CD4-positive, alpha-beta memory T cell (primary cell): ENCODE measurements around the gene PHF23. TPM values are rescaled to one million over a fixed set of nuclear protein-coding genes. Genes with fewer than 3 reads are reported as not detected.

Experiments
- CTCF ChIA-PET: fragments of 350-600 bp; sonication (Branson Sonifier 250); formaldehyde crosslinking; loops from one replicate; lab custom pipeline; 2021; ENCODE audit warnings: inconsistent platforms; ENCODE audit not compliant: partially characterized antibody; lab: Charles Lee
- POLR2A ChIA-PET: fragments of 350-600 bp; sonication (Branson Sonifier 250); formaldehyde crosslinking; loops from one replicate; lab custom pipeline; 2021; ENCODE audit not compliant: partially characterized antibody; lab: Charles Lee
- DNase-seq, 5 donors: peaks; one replicate each; pipeline versions ENCODE4 v3.0.0 to v3.0.0-alpha.2; 2020 to 2022; ENCODE audit warnings: mixed read lengths in 1 of 5
- H3K27ac ChIP-seq: one replicate; pipeline ENCODE4 v1.7.0; 2013; ENCODE audit warnings: low read depth, low read length
- H3K27me3 ChIP-seq: 2 replicates; pipeline ENCODE4 v1.7.0; 2013; ENCODE audit warnings: mild to moderate bottlenecking, low read length, moderate library complexity; ENCODE audit not compliant: insufficient read depth
- H3K36me3 ChIP-seq: 2 replicates; pipeline ENCODE4 v1.7.0; 2013; ENCODE audit warnings: mild to moderate bottlenecking, low read length, moderate library complexity; ENCODE audit not compliant: insufficient read depth
- H3K4me1 ChIP-seq: 2 replicates; pipeline ENCODE4 v1.7.0; 2013; ENCODE audit warnings: mild to moderate bottlenecking, low read length, moderate library complexity; ENCODE audit not compliant: insufficient read depth
- H3K4me3 ChIP-seq, 2 donors: one replicate each; pipeline ENCODE4 v1.7.0; 2013; ENCODE audit warnings: low read length in 2 of 2, mild to moderate bottlenecking in 1 of 2
- H3K9me3 ChIP-seq, 2 donors: one replicate each; pipeline ENCODE4 v1.7.0; 2013; ENCODE audit warnings: low read length in 2 of 2, control low read depth in 1 of 2; ENCODE audit not compliant: control insufficient read depth in 1 of 2
- H3K27ac Mint-ChIP-seq, 7 donors: one replicate each; pipeline ENCODE4 v1.8.0; 2020 to 2021; ENCODE audit warnings: mixed read lengths in 7 of 7, mild to moderate bottlenecking in 6 of 7, inconsistent platforms in 3 of 7, moderate library complexity in 3 of 7
- H3K27me3 Mint-ChIP-seq, 2 donors: one replicate each; pipeline ENCODE4 v1.8.0; 2020 to 2021; ENCODE audit warnings: mixed read lengths in 2 of 2
- H3K36me3 Mint-ChIP-seq, 2 donors: one replicate each; pipeline ENCODE4 v1.8.0; 2020 to 2021; ENCODE audit warnings: mixed read lengths in 2 of 2, inconsistent platforms in 1 of 2, mild to moderate bottlenecking in 1 of 2
- H3K4me1 Mint-ChIP-seq, 4 donors: one replicate each; pipeline ENCODE4 v1.8.0; 2020 to 2021; ENCODE audit warnings: mixed read lengths in 4 of 4, mild to moderate bottlenecking in 1 of 4
- H3K4me3 Mint-ChIP-seq, 8 donors: one replicate each; pipeline ENCODE4 v1.8.0; 2020 to 2021; ENCODE audit warnings: mixed read lengths in 8 of 8, mild to moderate bottlenecking in 7 of 8, moderate library complexity in 6 of 8, inconsistent platforms in 3 of 8
- H3K9me3 Mint-ChIP-seq, 8 donors: one replicate each; pipeline ENCODE4 v1.8.0; 2020 to 2021; ENCODE audit warnings: mixed read lengths in 8 of 8, mild to moderate bottlenecking in 5 of 8, inconsistent platforms in 3 of 8, moderate library complexity in 1 of 8
- intact Hi-C: fragments of 100-400 bp; cut with micrococcal nuclease; formaldehyde crosslinking; loops from one replicate; pipeline ENCODE4 v1.15.1; 2023
- polyA plus RNA-seq, 2 donors: library from polyadenylated mRNA; unstranded; fragments of 300-500 nt; fragmentation: Illumina TruSeq; gene quantifications; one replicate each; pipeline ENCODE4 v1.2.3, GENCODE V29; 2021
- total RNA-seq, 2 experiments: library from RNA; stranded (reverse); gene quantifications; one replicate each; pipeline ENCODE4 v1.2.3, GENCODE V29; 2021

Gene PHF23
- total and polyA plus RNA-seq, 4 experiments from 2014 or later, result 11.4 to 55.8 (median 37.8) TPM

DNA sequence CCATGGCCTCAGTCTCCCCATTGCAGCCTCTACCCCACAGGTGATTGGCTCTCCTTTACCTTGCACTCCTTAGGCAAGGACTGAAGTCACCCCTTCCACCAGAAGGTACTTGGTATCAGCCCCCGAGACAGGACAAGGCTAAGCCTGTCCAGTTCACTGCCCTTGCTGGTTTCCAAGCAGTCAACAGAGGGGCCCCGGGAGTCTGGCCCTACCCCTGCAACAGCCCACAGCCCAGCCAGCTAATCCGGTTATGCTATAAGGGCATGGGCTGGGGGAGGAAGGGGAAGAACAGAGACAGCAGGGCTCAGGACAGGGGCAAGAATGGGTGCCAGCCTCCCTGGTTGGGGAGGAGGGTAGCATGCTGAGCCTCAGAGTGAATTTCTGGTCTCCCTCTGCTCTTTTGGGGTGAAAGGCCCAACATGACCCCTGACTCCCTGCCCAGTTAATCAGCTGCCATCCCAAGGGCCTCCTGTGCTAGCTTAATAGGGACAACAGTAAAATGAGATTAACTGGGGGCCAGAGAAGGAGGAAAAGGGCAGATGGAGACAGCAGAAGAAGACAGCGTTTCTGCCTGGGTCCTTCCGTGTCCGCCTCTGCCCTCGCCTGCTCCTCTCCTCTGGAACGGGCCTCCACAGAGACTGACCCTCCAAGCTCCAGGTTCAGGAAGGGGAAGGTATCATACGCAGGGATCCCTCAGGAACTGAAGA is 30.4 kb downstream of the PHF23 start:
- no peaks in the 10 kb centered on the region for H3K27me3 ChIP-seq
- CTCF ChIA-PET, result interaction anchor here (1.2 kb wide), 1 partner anchor 26 kb away, joined by 3 read pairs; the partner anchor contains the start of gene DVL2
- no peak overlapping the region for H3K4me3 ChIP-seq
- Mint-ChIP-seq H3K4me1 (peaks cover 22 to 49% (median 33%) of the 10 kb centered on the region in 4 donors), H3K9me3 (peaks cover 0 to 3% (median 0%) of the 10 kb centered on the region in 8 donors), H3K36me3 (no peaks in the 10 kb centered on the region), H3K4me3 (peak overlapping the region in 1 of 8 donors; percentile 4), H3K27ac (peak overlapping the region in 3 of 7 donors; percentile 48 to 70 (median 60)), H3K27me3 (peaks cover 0 to 10% of the 10 kb centered on the region in 2 donors)
- peaks cover 28% of the 10 kb centered on the region for H3K4me1 ChIP-seq
- POLR2A ChIA-PET, result interaction anchor here (1.0 to 1.6 kb wide), 2 partner anchors 9 to 29 kb away, joined by 3 to 4 read pairs; no protein-coding TSS in a partner anchor
- no peak overlapping the region for H3K27ac ChIP-seq
- no peaks in the 10 kb centered on the region for H3K9me3 ChIP-seq
- H3K36me3 ChIP-seq, result no peaks in the 10 kb centered on the region
- intact Hi-C loops, result no loop called here
- DNase-seq, result peak in 1 of 5 donors; percentile 31

- ChIA-PET CTCF (interaction anchor here (1.2 kb wide), 1 partner anchor 26 kb away, joined by 3 read pairs; the partner anchor contains the start of gene DVL2), POLR2A (interaction anchor here (0.6 to 1.6 kb wide), 5 partner anchors 9 to 172 kb away, joined by 3 to 5 read pairs (median 3); partner anchors contain the start of genes DLG4 and SLC16A13)
- Histone ChIP-seq H3K36me3 (no peaks in the 10 kb centered on the region), H3K27ac (no peak overlapping the region), H3K4me3 (no peak overlapping the region), H3K4me1 (peaks cover 22% of the 10 kb centered on the region), H3K27me3 (no peaks in the 10 kb centered on the region), H3K9me3 (no peaks in the 10 kb centered on the region)
- H3K4me1 Mint-ChIP-seq, result peaks cover 16 to 47% (median 30%) of the 10 kb centered on the region in 4 donors
- H3K36me3 Mint-ChIP-seq, result no peaks in the 10 kb centered on the region
- peak in 1 of 5 donors; percentile 40 for DNase-seq
- no peak overlapping the region for H3K4me3 Mint-ChIP-seq
- peak overlapping the region in 4 of 7 donors; percentile 1 to 70 (median 54) for H3K27ac Mint-ChIP-seq
- H3K9me3 Mint-ChIP-seq, result peaks cover 0 to 3% (median 0%) of the 10 kb centered on the region in 8 donors
- intact Hi-C loops, result no loop called here
- H3K27me3 Mint-ChIP-seq, result peaks cover 0 to 10% of the 10 kb centered on the region in 2 donors
Observed at GRCh38 chr17:7208027-7208571, 31.2 kb downstream of the PHF23 start.

DNA sequence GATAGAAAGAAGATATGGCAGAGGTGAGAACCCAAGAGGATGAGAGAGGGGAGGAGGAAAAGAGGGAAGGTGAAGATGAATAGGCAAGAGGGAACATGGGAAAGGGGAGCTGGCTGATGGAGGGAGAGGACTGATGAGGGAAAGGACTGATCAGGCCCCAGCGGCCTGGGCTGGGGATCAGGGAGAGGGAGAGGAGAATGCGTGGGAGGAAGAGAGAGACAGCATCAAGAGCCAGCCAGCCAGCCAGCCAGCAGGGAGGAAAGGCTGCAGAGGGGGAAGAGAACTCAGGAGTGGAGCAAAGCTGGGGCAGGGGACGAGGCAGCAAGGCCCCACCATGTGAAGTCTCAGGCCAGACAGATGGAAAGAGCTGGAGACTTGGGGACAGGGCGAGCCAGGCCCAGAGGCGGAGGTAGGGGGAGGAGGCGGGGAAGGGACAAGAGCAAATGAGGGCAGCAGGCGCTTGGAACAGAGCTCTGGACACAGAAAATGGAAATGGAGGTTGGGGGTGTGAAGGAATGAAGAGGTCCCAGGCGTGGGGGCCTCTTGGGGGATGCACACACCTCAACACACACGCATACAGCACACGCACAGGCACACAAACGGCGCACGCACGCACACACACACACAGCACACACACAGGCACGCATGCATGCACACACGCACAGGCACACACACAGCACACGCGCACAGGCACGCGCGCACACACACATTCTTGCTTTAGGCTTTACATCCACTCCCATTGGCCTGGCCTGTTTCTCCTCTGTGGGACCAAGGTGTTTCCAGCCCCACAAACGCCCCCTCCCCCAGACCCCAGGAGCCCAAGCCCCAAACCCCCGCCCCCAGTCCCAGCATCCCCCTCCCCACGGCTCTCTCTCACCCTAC is 31.9 kb downstream of the PHF23 start:
- Histone ChIP-seq H3K4me3 (no peak overlapping the region), H3K4me1 (peaks cover 21% of the 10 kb centered on the region), H3K27ac (no peak overlapping the region), H3K36me3 (no peaks in the 10 kb centered on the region), H3K9me3 (no peaks in the 10 kb centered on the region), H3K27me3 (no peaks in the 10 kb centered on the region)
- H3K27ac Mint-ChIP-seq, result peak overlapping the region; percentile 92 to 100 (median 100)
- no peaks in the 10 kb centered on the region for H3K36me3 Mint-ChIP-seq
- intact Hi-C loops, result no loop called here
- peaks cover 0 to 3% (median 0%) of the 10 kb centered on the region in 8 donors for H3K9me3 Mint-ChIP-seq
- H3K27me3 Mint-ChIP-seq, result peaks cover 0 to 10% of the 10 kb centered on the region in 2 donors
- H3K4me3 Mint-ChIP-seq, result peak overlapping the region in 1 of 8 donors; percentile 45
- H3K4me1 Mint-ChIP-seq, result peaks cover 16 to 44% (median 29%) of the 10 kb centered on the region in 4 donors
- DNase-seq, result peak in 1 of 5 donors; percentile 29
- POLR2A ChIA-PET, result interaction anchor here (0.6 to 1.4 kb wide), 4 partner anchors 12 to 171 kb away, joined by 3 to 5 read pairs (median 4); partner anchors contain the start of genes DLG4, DVL2 and SLC16A13
- CTCF ChIA-PET, result interaction anchor here (1.2 kb wide), 1 partner anchor 27 kb away, joined by 3 read pairs; the partner anchor contains the start of gene DVL2

- CTCF ChIA-PET, result no interaction called here
- no peaks in the 10 kb centered on the region for H3K36me3 Mint-ChIP-seq
- POLR2A ChIA-PET, result interaction anchor here (0.7 to 2.9 kb wide), 7 partner anchors 9 to 379 kb away, joined by 3 to 13 read pairs (median 4); partner anchors contain the start of genes ACADVL, DLG4, GABARAP and PHF23
Observed at GRCh38 chr17:7205561-7205960, 33.7 kb downstream of the PHF23 start.

DNA sequence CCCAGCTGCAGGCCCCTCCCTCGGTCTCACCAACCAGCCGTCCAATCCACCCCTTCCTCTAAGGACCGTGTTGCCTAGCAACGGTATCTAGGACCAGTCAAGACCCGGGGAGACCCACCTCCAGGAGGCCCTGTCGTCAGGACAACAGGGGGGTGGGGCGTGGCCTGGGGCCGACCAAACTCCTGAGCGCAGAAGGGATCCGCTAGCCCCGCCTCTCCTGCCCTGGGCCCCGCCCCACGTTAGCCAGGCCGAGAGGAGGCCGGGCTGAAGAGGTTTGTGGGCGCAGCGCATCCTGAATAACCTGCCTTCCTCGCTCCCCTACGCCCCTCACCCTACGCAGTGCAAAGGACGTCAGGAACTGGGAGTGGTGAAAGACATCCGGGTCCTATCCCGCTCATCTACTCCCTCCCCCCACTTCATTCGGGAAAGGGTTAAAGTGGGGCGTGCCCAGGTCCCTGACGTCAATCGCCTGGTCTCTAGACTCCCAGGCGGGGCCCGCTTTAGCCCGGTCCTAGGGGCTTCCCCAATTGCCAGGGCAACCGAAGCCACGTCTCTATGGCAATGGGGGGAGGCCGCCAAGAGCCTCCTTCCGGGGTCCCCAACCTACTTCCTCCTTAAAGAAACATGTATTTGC is 34.3 kb downstream of the PHF23 start:
- H3K27ac Mint-ChIP-seq, result peak overlapping the region; percentile 92 to 100 (median 100)
- no peaks in the 10 kb centered on the region for H3K9me3 ChIP-seq
- peak overlapping the region; percentile 92 for H3K27ac ChIP-seq
- H3K4me3 Mint-ChIP-seq, result peak overlapping the region; percentile 78 to 92 (median 89)
- intact Hi-C loops, result loop anchor here (1.0 kb wide), 2 partner anchors 9 to 34 kb away; partner anchors contain the start of gene PHF23
- no peaks in the 10 kb centered on the region for H3K27me3 Mint-ChIP-seq
- H3K9me3 Mint-ChIP-seq, result peaks cover 0 to 3% (median 0%) of the 10 kb centered on the region in 8 donors
- peak overlapping the region; percentile 19 to 71 for H3K4me3 ChIP-seq
- H3K4me1 Mint-ChIP-seq, result peaks cover 15 to 38% (median 28%) of the 10 kb centered on the region in 4 donors
- CTCF ChIA-PET, result no interaction called here
- DNase-seq, result peak; percentile 97 to 99 (median 97)
- no peaks in the 10 kb centered on the region for H3K36me3 Mint-ChIP-seq
- POLR2A ChIA-PET, result interaction anchor here (0.7 to 2.9 kb wide), 8 partner anchors 9 to 379 kb away, joined by 3 to 13 read pairs (median 4); partner anchors contain the start of genes ACADVL, DLG4, GABARAP and PHF23
- H3K36me3 ChIP-seq, result no peaks in the 10 kb centered on the region
- no peaks in the 10 kb centered on the region for H3K27me3 ChIP-seq
- H3K4me1 ChIP-seq, result peaks cover 21% of the 10 kb centered on the region

More at GRCh38 chr17:7205561-7205960, 33.7 kb downstream of the PHF23 start:
- peak in 1 of 5 donors; percentile 45 for DNase-seq
- no peaks in the 10 kb centered on the region for H3K36me3 ChIP-seq
- peaks cover 0 to 3% (median 0%) of the 10 kb centered on the region in 8 donors for H3K9me3 Mint-ChIP-seq
- H3K27ac Mint-ChIP-seq, result peak overlapping the region; percentile 92 to 100 (median 100)
- H3K9me3 ChIP-seq, result no peaks in the 10 kb centered on the region
- peaks cover 21% of the 10 kb centered on the region for H3K4me1 ChIP-seq
- H3K4me3 ChIP-seq, result peak overlapping the region in 1 of 2 donors; percentile 51
- peak overlapping the region; percentile 92 for H3K27ac ChIP-seq
- H3K27me3 Mint-ChIP-seq, result peaks cover 0 to 3% of the 10 kb centered on the region in 2 donors
- H3K4me1 Mint-ChIP-seq, result peaks cover 15 to 38% (median 28%) of the 10 kb centered on the region in 4 donors
- no peaks in the 10 kb centered on the region for H3K27me3 ChIP-seq
- peak overlapping the region; percentile 78 to 92 (median 89) for H3K4me3 Mint-ChIP-seq
- intact Hi-C loops, result loop anchor here (1.0 kb wide), 2 partner anchors 9 to 34 kb away; partner anchors contain the start of gene PHF23

DNA sequence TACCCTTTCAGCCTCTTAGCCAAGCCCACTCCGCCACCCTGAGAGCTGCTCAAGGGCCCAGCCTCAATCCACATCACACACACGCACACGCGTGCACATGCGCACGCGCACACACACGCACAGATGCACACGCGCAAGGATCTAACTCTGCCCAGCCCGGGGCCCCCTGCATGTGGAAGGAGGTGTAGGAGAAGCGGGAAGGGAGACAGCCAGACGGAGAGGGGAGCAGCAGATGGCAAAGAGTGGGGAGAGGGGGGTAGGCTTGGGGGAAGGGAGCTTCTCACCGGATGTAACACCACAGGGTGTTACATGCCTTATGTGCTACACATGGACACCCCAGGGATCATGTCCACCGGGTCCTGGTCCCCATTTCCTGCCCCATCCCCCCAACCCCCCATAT is 34.9 kb downstream of the PHF23 start:
- Histone ChIP-seq H3K27me3 (no peaks in the 10 kb centered on the region), H3K9me3 (no peaks in the 10 kb centered on the region), H3K4me1 (peaks cover 21% of the 10 kb centered on the region), H3K36me3 (no peaks in the 10 kb centered on the region), H3K4me3 (peak overlapping the region; percentile 19 to 71), H3K27ac (peak overlapping the region; percentile 92)
- intact Hi-C loops, result no loop called here
- Mint-ChIP-seq H3K27me3 (no peaks in the 10 kb centered on the region), H3K4me1 (peaks cover 15 to 38% (median 28%) of the 10 kb centered on the region in 4 donors), H3K4me3 (peak overlapping the region; percentile 78 to 92 (median 89)), H3K27ac (peak overlapping the region; percentile 92 to 100 (median 100)), H3K9me3 (peaks cover 0 to 3% (median 0%) of the 10 kb centered on the region in 8 donors), H3K36me3 (no peaks in the 10 kb centered on the region)
- POLR2A ChIA-PET, result interaction anchor here (0.8 to 2.9 kb wide), 6 partner anchors 16 to 380 kb away, joined by 3 to 13 read pairs (median 5); partner anchors contain the start of genes ACADVL, DLG4, GABARAP and PHF23
- CTCF ChIA-PET, result no interaction called here
- DNase-seq, result no peak
